Spleen (tissue), 11 donors: ENCODE results near the gene MPPE1. TPM values are rescaled to one million over a fixed set of nuclear protein-coding genes. Genes with fewer than 3 reads are reported as not detected.
A peak's percentile ranks its signal among the peaks of the same experiment; 100 is the strongest.

Experiments
- DNase-seq: peaks from one replicate; pipeline ENCODE4 v3.0.0-alpha.2; 2020
- H3K27ac ChIP-seq, 8 donors: fragments of 200-600 bp; sonication (generic) in 7 of 8; 1 replicate in 4 of 8; 2 replicates in 4 of 8; pipeline versions ENCODE4 v1.5.0 to v1.8.0; 2016 to 2021; ENCODE audit warnings: inconsistent platforms in 4 of 8, mild to moderate bottlenecking in 4 of 8, moderate library complexity in 1 of 8
- H3K27me3 ChIP-seq, 7 donors: fragments of 200-600 bp; sonication (generic) in 6 of 7; replicated peaks in 1 of 7; 1 replicate in 4 of 7; 2 replicates in 3 of 7; pipeline versions ENCODE4 v1.5.0 to v1.8.0; 2016 to 2021; ENCODE audit warnings: inconsistent platforms in 3 of 7, mild to moderate bottlenecking in 1 of 7
- H3K36me3 ChIP-seq, 6 donors: fragments of 200-600 bp; sonication (generic) in 5 of 6; 1 replicate in 4 of 6; 2 replicates in 2 of 6; pipeline versions ENCODE4 v1.5.0 to v1.8.0; 2016 to 2021; ENCODE audit warnings: inconsistent platforms in 2 of 6
- H3K4me1 ChIP-seq, 6 donors: fragments of 200-600 bp; sonication (generic) in 5 of 6; 1 replicate in 3 of 6; 2 replicates in 3 of 6; pipeline versions ENCODE4 v1.5.0 to v1.8.0; 2016 to 2021; ENCODE audit warnings: inconsistent platforms in 3 of 6
- H3K4me3 ChIP-seq, 8 donors: fragments of 200-600 bp; sonication (generic) in 7 of 8; 1 replicate in 4 of 8; 2 replicates in 4 of 8; pipeline versions ENCODE4 v1.5.0 to v1.8.0; 2016 to 2021; ENCODE audit warnings: inconsistent platforms in 4 of 8, mild to moderate bottlenecking in 4 of 8, moderate library complexity in 2 of 8
- H3K9me3 ChIP-seq, 8 donors: fragments of 200-600 bp; sonication (generic) in 7 of 8; 1 replicate in 4 of 8; 2 replicates in 4 of 8; pipeline versions ENCODE4 v1.5.0 to v1.8.0; 2016 to 2021; ENCODE audit warnings: inconsistent platforms in 4 of 8
- POLR2A ChIP-seq, 3 donors: fragments of 450-650 bp; IDR thresholded peaks; one replicate each; pipeline ENCODE4 v1.5.1; 2017; ENCODE audit warnings: antibody characterized with exemption in 3 of 3, mild to moderate bottlenecking in 1 of 3
- POLR2AphosphoS5 ChIP-seq, 3 donors: sonication (generic); formaldehyde crosslinking; IDR thresholded peaks; one replicate each; pipeline ENCODE4 v1.5.1; 2017; ENCODE audit warnings: antibody characterized with exemption in 3 of 3
- WGBS, 5 donors: extraction: QIAGEN DNeasy Blood & Tissue Kit in 3 of 5; methylation state at CpG; one replicate each; pipeline versions ENCODE4 v1.1.5 to v1.1.7; 2013 to 2018; 5-methylcytosine and 5-hydroxymethylcytosine counted together
- intact Hi-C: fragments of 100-400 bp; cut with DNase I; formaldehyde crosslinking; loops from one replicate; pipeline ENCODE4 v1.15.0; 2023; ENCODE audit warnings: low total_unique reads
- polyA plus RNA-seq, 3 donors: library from polyadenylated mRNA; stranded (reverse); fragments of 200-250 nt; gene quantifications; one replicate each; pipeline ENCODE4 v1.2.1, GENCODE V29; 2013
- total RNA-seq, 7 donors: library from RNA; depleted of rRNA in 3 of 7; stranded (reverse); fragments of >200 nt in 3 of 7; fragmentation: NEBNext Ultra II Directional in 4 of 7; extraction: Animal tissue kit (Norgen Biotek cat#: 25700) in 4 of 7; gene quantifications; one replicate each; pipeline versions ENCODE4 v1.1.0 to v1.2.1, GENCODE V29; 2016 to 2021
- TF ChIP-seq, protein P1 (sequence below), 11 experiments: fragments of 200-600 bp in 7 of 11; fragments of 450-650 bp in 4 of 11; sonication (generic) in 4 of 11; IDR thresholded peaks in 8 of 11; conservative IDR thresholded peaks in 3 of 11; 1 replicate in 7 of 11; 2 replicates in 4 of 11; pipeline versions ENCODE4 v1.4.0 to v1.8.0; 2016 to 2021; ENCODE audit warnings: antibody characterized with exemption in 11 of 11, inconsistent platforms in 4 of 11, mild to moderate bottlenecking in 1 of 11
- donor health status: healthy with polysubstance abuse.
- donor health status: DM: no; HTN: no; CAD: no; lungs with moderate emphysema.
- donor health status: DM: no; HTN: no; CAD: no.
- donor health status: Bipolar disorder and iron deficiency.
- donor health status: healthy.
- donor health status: DM: no; HTN: no; CAD: no.
- donor health status: DM: yes; HTN: yes; CAD: no.

The MPPE1 gene
- total and polyA plus RNA-seq, 10 donors: 29.7 to 89.9 (median 49.6) TPM

DNA sequence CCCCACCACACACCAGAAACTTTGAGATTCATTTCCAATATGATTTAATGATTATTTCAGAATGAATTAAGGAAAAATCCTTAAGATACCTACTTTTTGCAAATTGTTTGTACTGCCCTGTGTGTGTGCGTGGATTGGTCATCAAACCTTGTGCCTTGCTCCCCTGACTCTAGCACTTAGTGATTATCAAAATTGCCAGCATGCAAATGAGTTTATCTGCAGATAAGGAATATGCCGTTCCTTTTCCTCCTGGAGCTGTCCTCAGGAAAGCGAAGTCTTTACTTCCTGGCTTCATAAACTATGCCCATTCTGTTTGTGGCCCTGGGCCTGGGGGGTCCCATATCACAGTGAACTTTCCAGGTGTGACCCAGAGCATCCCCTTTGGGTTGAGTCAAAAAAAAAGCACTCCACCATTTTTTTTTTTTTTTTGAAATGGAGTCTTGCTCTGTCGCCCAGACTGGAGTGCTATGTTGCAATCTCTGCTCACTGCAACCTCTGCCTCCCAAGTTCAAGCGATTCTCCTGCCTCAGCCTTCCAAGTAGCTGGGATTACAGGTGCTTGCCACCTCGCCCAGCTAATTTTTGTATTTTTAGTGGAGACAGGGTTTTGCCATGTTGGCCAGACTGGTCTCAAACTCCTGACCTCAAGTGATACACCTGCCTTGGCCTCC lies 45.5 kb downstream of the MPPE1 start:
- TF ChIP-seq POLR2AphosphoS5 (IDR thresholded peaks at IDR 0.05) (no peak), POLR2A (IDR thresholded peaks at IDR 0.05) (no peak)
- TF ChIP-seq, protein P1, sequence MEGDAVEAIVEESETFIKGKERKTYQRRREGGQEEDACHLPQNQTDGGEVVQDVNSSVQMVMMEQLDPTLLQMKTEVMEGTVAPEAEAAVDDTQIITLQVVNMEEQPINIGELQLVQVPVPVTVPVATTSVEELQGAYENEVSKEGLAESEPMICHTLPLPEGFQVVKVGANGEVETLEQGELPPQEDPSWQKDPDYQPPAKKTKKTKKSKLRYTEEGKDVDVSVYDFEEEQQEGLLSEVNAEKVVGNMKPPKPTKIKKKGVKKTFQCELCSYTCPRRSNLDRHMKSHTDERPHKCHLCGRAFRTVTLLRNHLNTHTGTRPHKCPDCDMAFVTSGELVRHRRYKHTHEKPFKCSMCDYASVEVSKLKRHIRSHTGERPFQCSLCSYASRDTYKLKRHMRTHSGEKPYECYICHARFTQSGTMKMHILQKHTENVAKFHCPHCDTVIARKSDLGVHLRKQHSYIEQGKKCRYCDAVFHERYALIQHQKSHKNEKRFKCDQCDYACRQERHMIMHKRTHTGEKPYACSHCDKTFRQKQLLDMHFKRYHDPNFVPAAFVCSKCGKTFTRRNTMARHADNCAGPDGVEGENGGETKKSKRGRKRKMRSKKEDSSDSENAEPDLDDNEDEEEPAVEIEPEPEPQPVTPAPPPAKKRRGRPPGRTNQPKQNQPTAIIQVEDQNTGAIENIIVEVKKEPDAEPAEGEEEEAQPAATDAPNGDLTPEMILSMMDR (IDR thresholded peaks at IDR 0.05 in 8 of 11, conservative IDR thresholded peaks at IDR 0.05 in 3 of 11): no peak
- Histone ChIP-seq H3K4me1 (peaks cover 0 to 11% (median 4%) of the 10 kb centered on the region in 6 donors), H3K36me3 (no peaks in the 10 kb centered on the region), H3K27ac (no peak overlapping the region), H3K4me3 (no peak overlapping the region), H3K27me3 (no peaks in the 10 kb centered on the region), H3K9me3 (no peaks in the 10 kb centered on the region)
- intact Hi-C loops: no loop called here
- 67 to 80% (median 68%) methylated on average over 6 of the region's 6 CpGs for WGBS, 5 donors
- no peak for DNase-seq

DNA sequence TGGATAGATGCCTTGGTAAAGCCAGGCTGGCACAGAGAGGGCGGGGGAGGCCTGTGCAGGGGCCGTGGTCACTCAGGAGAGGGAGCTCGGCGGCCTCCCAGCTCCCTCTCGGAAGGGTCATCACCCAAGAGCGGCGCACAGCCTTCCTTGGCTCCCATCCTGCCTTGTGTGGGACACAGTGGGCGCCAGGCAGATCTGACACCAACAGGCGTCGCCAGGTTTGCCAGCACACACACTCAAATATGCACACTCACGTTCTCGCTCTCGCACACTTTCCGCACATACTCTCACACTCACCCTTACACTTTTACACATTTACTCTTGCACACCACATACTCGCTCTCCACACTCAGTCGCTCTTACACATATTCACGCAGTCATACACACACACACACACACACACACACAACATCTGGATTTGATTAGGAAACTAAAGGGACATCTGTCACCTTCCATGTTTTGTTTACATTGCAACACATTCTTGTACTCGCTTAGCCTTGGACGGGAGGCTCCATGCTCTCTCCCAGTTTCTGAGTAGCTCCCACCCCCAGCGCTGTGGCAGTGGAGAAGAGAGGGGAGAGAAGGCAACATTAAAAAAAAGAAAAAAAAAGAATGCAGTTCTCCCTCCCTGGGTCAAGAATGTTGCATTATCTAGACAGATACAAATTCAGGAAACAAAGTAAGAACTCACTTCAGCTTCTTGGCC lies 46.4 kb downstream of the MPPE1 start:
- no peak overlapping the region for H3K27ac ChIP-seq
- H3K4me1 ChIP-seq: peaks cover 0 to 20% (median 7%) of the 10 kb centered on the region in 6 donors
- peak; percentile 52 for DNase-seq
- TF ChIP-seq, protein P1 (IDR thresholded peaks at IDR 0.05 in 8 of 11, conservative IDR thresholded peaks at IDR 0.05 in 3 of 11): no peak
- TF ChIP-seq POLR2A (IDR thresholded peaks at IDR 0.05): no peak
- TF ChIP-seq POLR2AphosphoS5 (IDR thresholded peaks at IDR 0.05): no peak
- no peaks in the 10 kb centered on the region for H3K36me3 ChIP-seq
- no peak overlapping the region for H3K4me3 ChIP-seq
- 87 to 93% (median 92%) methylated on average over 19 to 20 of the region's 20 CpGs for WGBS, 5 donors
- intact Hi-C loops: no loop called here
- no peaks in the 10 kb centered on the region for H3K27me3 ChIP-seq
- no peaks in the 10 kb centered on the region for H3K9me3 ChIP-seq

DNA sequence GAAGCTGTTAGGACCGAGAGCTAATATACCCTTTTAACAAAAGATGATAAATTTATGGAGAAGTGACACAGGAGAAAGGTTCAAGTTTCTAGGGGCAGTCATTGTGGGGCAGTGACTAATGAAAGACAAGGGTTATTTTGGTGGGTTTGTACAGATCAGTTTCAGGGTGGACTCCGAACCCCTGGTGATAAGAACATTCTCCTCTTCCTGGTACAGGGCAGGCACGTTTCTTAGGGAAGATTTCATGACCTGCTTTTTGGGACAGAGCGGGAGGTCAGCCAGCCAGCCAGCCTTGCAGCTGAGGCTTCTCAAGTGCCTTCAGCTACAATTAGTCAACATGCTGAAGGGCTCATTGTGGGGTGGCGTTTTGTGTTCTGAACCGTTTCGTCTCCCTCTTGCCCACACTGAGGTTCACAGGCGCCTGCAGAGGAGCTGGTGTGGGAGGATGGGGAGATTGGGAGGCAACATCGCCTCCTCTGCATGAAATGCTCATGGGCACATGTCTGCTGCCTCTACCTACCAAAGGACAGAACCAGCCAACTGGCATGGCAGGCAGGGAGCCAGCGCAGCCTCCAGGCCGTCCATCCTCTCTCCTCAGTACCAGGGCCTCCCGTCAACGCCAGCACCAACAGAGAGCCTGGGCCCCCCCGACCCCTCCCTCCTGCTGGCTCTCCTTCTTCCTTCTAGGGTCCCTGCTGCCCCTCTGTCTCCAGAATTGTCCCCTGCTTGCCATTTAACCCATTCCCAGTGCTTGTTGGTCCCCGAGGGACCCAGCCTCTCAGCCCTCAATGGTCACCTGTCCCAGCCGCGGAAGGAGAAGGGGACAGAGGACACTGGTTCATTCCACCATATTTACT lies 47.3 kb downstream of the MPPE1 start:
- Histone ChIP-seq H3K4me1 (peaks cover 0 to 28% (median 8%) of the 10 kb centered on the region in 6 donors), H3K27me3 (no peaks in the 10 kb centered on the region), H3K27ac (no peak overlapping the region), H3K36me3 (peaks cover 0 to 8% (median 0%) of the 10 kb centered on the region in 6 donors), H3K4me3 (no peak overlapping the region), H3K9me3 (no peaks in the 10 kb centered on the region)
- no peak for TF ChIP-seq POLR2A (IDR thresholded peaks at IDR 0.05)
- TF ChIP-seq, protein P1 (IDR thresholded peaks at IDR 0.05 in 8 of 11, conservative IDR thresholded peaks at IDR 0.05 in 3 of 11): no peak
- TF ChIP-seq POLR2AphosphoS5 (IDR thresholded peaks at IDR 0.05): no peak
- 75 to 89% (median 86%) methylated on average over 16 to 17 of the region's 17 CpGs for WGBS, 5 donors
- intact Hi-C loops: no loop called here
- peak; percentile 64 for DNase-seq
